Activated T-helper 1 cell treated with anti-CD3 and anti-CD28 coated beads, Interleukin-12 subunit alpha, Interleukin-12 subunit beta, Interleukin-2, Interleukin-4 antibody, amounts not matched to agents 30 ng/mL and 10 ng/mL and 1 ng/mL, durations not matched to agents 14 hours and 24 hours and 36 hours (primary cell): ENCODE results near the gene LTBP1. TPM values are rescaled to one million over a fixed set of nuclear protein-coding genes. Genes with fewer than 3 reads are reported as not detected.

ENCODE experiments used
- DNase-seq: peaks from one replicate; pipeline ENCODE4 v3.0.0; 2021; ENCODE audit warnings: low spot score
- H3K27ac Mint-ChIP-seq: one replicate; pipeline ENCODE4 v1.8.0; 2021; ENCODE audit warnings: mild to moderate bottlenecking, mixed read lengths
- H3K27me3 Mint-ChIP-seq: one replicate; pipeline ENCODE4 v1.8.0; 2022; ENCODE audit warnings: mild to moderate bottlenecking, moderate library complexity, mixed read lengths; ENCODE audit not compliant: insufficient read depth
- H3K36me3 Mint-ChIP-seq: one replicate; pipeline ENCODE4 v1.8.0; 2021; ENCODE audit warnings: low read depth, mixed read lengths
- H3K4me1 Mint-ChIP-seq: one replicate; pipeline ENCODE4 v1.8.0; 2021; ENCODE audit warnings: low read depth, mixed read lengths
- H3K4me3 Mint-ChIP-seq: one replicate; pipeline ENCODE4 v1.8.0; 2021; ENCODE audit warnings: mild to moderate bottlenecking, moderate library complexity, mixed read lengths
- H3K9me3 Mint-ChIP-seq: one replicate; pipeline ENCODE4 v1.8.0; 2021; ENCODE audit warnings: mixed read lengths
- intact Hi-C: fragments of 100-400 bp; cut with micrococcal nuclease; formaldehyde crosslinking; loops from one replicate; pipeline ENCODE4 v1.15.1; 2024
- total RNA-seq: library from RNA; stranded (reverse); gene quantifications from 2 replicates; pipeline ENCODE4 v1.2.3, GENCODE V29; 2022

The LTBP1 gene
- total RNA-seq, 1 donor from 2014 or later, result 0.26 TPM

DNA sequence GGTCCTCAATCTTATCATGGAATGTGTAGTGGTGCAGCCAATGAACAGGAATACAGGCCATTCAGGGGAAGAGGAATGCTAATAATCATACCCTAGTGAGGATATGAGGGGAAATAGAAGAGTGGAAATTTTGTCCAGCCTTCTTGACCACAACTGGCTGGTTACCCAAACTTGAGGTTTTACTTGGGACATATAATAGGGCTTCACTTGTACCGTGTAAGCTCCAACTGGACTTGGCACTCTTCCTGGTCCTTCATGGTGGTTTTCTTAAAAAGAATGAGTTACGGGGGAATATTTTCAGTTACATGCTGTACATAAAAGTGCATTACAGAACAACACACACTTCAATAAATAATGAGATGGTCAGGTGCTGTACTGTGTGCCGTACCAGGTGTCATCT, 294.8 kb downstream of the LTBP1 start:
- no peaks in the 10 kb centered on the region for H3K4me1 Mint-ChIP-seq
- no peak for DNase-seq
- intact Hi-C loops, result no loop called here
- H3K4me3 Mint-ChIP-seq, result no peak overlapping the region
- no peak overlapping the region for H3K27ac Mint-ChIP-seq
- H3K36me3 Mint-ChIP-seq, result no peaks in the 10 kb centered on the region
- H3K27me3 Mint-ChIP-seq, result peaks cover 6% of the 10 kb centered on the region
- no peaks in the 10 kb centered on the region for H3K9me3 Mint-ChIP-seq

DNA sequence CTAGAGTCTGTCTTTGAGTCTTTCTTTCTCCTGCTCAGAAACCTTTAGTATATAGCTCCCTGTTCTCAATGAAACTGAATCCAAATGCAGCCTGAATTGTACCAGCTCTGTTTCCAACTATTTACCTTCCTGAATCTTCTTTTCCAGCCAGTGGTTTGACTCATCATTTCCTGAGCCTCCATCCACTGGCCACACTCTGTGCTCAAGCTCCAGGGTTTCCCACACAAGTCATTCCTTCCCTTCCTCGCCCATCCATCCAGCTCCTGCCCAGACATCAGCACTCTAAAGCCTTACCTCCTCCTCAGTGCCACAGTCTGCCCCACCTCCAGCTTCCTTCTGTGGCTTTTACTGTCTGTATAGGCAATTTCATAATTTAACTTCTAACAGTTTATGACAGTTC, 296.1 kb downstream of the LTBP1 start:
- no peaks in the 10 kb centered on the region for H3K9me3 Mint-ChIP-seq
- H3K4me3 Mint-ChIP-seq, result no peak overlapping the region
- H3K4me1 Mint-ChIP-seq, result no peaks in the 10 kb centered on the region
- intact Hi-C loops, result no loop called here
- peaks cover 7% of the 10 kb centered on the region for H3K27me3 Mint-ChIP-seq
- DNase-seq, result no peak
- H3K36me3 Mint-ChIP-seq, result no peaks in the 10 kb centered on the region
- no peak overlapping the region for H3K27ac Mint-ChIP-seq

DNA sequence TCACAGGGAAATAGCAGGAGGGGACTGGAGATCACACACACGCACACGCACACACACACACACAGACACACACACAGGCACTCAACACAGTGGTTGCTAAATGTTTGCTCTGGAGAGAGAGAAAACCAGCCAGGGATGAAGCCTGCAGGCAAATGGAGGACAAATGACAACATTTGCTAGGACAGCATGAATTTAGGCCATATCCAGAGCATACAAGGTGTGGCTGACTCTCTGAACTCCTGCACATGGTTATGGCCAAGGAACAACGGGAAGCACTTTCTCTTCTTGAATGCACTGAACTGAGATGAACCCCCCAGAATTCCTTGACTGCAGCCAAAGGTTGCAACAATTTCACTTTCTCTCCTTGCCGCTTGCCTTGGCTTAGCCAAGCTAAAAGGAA, 299.7 kb downstream of the LTBP1 start:
- intact Hi-C loops, result no loop called here
- Mint-ChIP-seq H3K27ac (no peak overlapping the region), H3K4me3 (no peak overlapping the region), H3K4me1 (no peaks in the 10 kb centered on the region), H3K9me3 (no peaks in the 10 kb centered on the region), H3K36me3 (no peaks in the 10 kb centered on the region), H3K27me3 (peaks cover 6% of the 10 kb centered on the region)
- no peak for DNase-seq

DNA sequence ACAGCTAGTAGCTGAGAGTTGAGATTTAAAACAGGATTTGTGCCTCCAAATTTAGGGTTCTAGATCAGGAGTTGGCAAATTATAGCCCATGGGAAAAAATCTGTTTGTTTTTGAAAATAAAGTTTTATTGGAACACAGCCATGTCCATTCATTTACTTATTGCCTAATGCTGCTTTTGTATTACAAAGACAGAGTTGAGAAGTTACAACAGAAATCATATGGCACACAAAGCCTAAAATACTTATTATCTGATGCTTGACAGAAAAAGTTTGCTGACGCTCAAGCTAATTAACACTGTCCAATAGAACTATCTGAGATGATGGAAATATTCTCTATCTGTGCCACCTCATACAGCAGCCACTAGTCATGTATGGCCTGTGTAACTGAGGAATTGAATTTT, 300.6 kb downstream of the LTBP1 start:
- Mint-ChIP-seq H3K27me3 (peaks cover 6% of the 10 kb centered on the region), H3K9me3 (no peaks in the 10 kb centered on the region), H3K4me3 (no peak overlapping the region), H3K27ac (no peak overlapping the region), H3K36me3 (no peaks in the 10 kb centered on the region), H3K4me1 (no peaks in the 10 kb centered on the region)
- intact Hi-C loops, result no loop called here
- no peak for DNase-seq

DNA sequence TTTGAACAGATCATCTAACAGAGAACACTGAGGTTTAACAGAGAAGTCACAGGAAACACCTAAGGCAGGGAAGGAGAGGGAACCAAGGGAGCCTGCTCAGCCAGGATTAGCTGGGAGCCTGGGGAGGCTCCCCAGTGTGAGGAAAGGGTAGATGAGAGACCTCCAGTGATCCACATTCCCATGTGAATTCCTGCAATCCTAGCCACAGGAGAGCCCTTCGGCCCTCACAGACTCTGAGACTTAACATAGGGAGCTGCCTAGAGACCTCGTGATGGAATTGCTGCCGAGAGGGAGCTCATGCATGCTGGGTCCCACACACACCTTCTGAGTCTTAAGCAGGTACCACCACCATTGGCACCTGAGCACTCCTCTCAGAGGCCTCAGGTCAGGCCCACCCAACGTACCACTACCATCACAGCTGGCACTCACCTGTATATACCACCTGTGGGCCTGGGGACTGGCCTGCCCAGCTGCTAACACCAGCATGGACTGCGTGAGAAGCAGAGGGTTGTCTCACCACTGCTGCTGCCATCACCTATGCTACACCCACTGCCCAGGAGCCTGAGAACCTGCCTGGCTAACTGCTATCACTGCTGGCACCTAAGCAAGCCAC, 303.8 kb downstream of the LTBP1 start:
- no peaks in the 10 kb centered on the region for H3K9me3 Mint-ChIP-seq
- no peaks in the 10 kb centered on the region for H3K36me3 Mint-ChIP-seq
- no peak overlapping the region for H3K4me3 Mint-ChIP-seq
- no peak overlapping the region for H3K27ac Mint-ChIP-seq
- intact Hi-C loops, result no loop called here
- DNase-seq, result no peak
- no peaks in the 10 kb centered on the region for H3K4me1 Mint-ChIP-seq
- peaks cover 6% of the 10 kb centered on the region for H3K27me3 Mint-ChIP-seq

DNA sequence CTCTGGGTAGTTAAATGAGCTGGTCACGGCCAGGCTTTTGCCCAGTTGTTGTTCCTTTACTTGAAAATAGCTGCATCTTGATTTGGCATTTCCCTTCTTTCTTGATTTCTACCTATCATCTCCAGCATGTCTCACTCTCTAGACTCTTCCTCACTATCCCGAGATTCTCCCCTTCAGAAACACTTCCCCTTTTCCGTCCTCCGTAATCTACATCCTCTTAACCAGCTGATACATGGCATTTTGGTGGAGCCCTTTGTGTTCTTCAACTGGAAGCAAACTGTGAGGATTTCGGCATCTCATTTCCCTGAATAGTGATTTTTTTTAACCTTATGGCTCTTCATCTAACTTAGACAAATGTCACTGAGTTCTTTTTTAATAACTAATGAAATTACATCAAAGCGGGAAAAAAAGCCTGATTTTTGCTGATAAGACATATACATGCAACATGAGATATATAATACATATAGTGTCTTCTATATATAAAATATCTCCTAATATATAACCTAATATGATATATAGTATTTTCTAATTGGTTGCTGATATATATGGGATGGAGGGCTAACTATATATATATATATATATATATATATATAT, 309.5 kb downstream of the LTBP1 start:
- DNase-seq, result no peak
- no peak overlapping the region for H3K4me3 Mint-ChIP-seq
- H3K27me3 Mint-ChIP-seq, result peaks cover 4% of the 10 kb centered on the region
- H3K36me3 Mint-ChIP-seq, result no peaks in the 10 kb centered on the region
- H3K9me3 Mint-ChIP-seq, result peaks cover 3% of the 10 kb centered on the region
- no peak overlapping the region for H3K27ac Mint-ChIP-seq
- H3K4me1 Mint-ChIP-seq, result no peaks in the 10 kb centered on the region
- intact Hi-C loops, result no loop called here

DNA sequence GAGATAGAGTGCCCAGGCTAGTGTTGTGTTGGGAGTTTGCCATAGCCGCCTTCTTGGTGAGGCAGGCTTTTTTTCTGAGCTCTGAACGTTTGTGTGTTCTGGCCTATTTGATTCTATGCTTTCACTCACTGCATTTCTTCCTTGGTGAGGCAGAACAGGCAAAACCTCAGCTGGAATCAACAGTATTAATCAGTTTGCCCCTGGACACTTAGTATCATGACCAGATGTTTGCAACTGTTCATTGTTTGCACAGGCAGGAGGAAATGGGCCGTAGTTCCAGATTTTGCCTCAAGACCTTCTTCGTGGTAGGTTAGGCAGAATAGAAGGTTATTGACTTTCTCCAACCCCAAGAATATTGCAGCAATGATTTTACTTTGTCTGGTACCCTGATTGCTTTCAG, 311.6 kb downstream of the LTBP1 start:
- Mint-ChIP-seq H3K4me1 (no peaks in the 10 kb centered on the region), H3K27ac (no peak overlapping the region), H3K9me3 (peaks cover 3% of the 10 kb centered on the region), H3K4me3 (no peak overlapping the region), H3K36me3 (no peaks in the 10 kb centered on the region), H3K27me3 (peaks cover 4% of the 10 kb centered on the region)
- intact Hi-C loops, result no loop called here
- DNase-seq, result no peak

DNA sequence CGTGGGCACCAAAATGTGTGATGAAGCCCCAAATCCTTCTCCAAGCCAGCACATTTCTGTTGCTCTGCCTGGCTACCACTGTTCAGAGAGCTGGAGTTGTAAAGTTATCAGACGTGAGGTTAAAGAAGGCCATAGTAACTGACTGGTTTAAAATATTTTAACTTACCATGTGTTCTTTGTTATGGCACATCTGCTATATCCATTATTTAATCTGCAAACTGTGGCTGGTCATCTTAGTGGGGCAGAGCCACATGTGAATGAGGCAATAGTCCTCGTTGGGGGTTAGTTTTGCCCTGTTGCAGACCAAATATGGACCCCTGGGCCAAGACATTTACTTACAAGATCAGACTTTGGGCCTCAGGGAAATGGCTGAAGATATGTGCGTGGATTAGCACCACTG, 315.3 kb downstream of the LTBP1 start:
- no peak overlapping the region for H3K4me3 Mint-ChIP-seq
- intact Hi-C loops, result no loop called here
- H3K27me3 Mint-ChIP-seq, result peaks cover 4% of the 10 kb centered on the region
- DNase-seq, result no peak
- no peaks in the 10 kb centered on the region for H3K36me3 Mint-ChIP-seq
- no peaks in the 10 kb centered on the region for H3K4me1 Mint-ChIP-seq
- no peak overlapping the region for H3K27ac Mint-ChIP-seq
- peaks cover 1% of the 10 kb centered on the region for H3K9me3 Mint-ChIP-seq

DNA sequence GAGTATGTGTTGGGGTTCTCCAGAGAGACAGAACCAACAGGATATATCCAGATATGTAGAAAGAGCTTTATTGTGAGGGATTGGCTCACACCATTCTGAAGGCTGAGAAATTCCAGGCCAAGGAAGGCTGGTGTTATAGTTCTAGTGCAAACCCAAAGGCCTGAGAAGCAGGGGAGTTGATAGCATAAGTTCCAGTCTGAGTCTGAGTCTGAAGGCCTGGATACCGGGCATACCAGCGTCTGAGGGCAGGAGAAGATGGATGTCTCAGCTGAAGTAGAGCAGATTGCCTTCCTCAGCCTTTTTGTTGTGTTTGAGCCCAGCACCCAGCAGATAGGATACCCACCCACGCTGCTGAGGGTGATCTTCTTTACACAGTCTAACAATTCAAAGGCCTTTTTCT, 318.0 kb downstream of the LTBP1 start:
- intact Hi-C loops, result loop anchor here (5.0 kb wide), 1 partner anchor 108 kb away; no protein-coding TSS in a partner anchor
- Mint-ChIP-seq H3K27ac (no peak overlapping the region), H3K4me1 (no peaks in the 10 kb centered on the region), H3K27me3 (peaks cover 4% of the 10 kb centered on the region), H3K4me3 (no peak overlapping the region), H3K9me3 (peaks cover 6% of the 10 kb centered on the region), H3K36me3 (no peaks in the 10 kb centered on the region)
- DNase-seq, result no peak

DNA sequence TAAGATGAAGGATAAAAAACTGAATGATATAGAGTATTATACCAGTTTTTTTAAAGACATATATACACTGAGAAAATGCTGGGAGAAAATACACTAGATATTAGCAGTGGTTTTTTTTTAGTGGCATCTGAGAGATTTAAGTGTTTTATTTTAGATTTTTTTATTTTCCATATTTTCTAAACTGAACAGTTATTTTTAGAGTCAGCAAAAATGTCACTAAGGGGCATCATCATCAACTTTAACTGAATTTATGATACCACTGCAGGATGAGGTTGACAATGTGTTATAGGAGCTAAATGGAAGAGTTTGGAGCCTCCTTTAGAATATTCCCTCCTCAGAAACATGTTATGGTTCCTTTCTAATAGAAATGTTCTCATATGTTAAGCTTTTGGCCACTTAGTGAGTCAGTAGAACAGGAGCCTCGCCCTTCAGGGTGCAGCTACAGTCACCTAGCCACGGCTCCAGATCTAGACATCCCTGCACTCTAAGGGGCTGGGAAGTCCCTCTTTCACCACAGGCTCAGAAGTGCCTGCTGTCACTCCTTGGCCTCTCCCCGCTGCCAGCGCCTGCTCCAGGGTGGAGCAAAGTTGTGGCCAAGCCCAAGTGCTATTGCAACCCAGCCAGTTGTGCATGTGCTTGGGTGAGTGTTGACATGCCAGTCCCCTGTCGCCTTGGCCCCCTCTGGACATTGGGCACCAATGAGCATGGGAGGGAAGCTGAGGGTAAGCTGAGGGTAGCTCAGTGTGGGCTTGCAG, 319.0 kb downstream of the LTBP1 start:
- Mint-ChIP-seq H3K27me3 (peaks cover 4% of the 10 kb centered on the region), H3K4me1 (no peaks in the 10 kb centered on the region), H3K36me3 (no peaks in the 10 kb centered on the region), H3K27ac (no peak overlapping the region), H3K4me3 (no peak overlapping the region), H3K9me3 (peaks cover 6% of the 10 kb centered on the region)
- intact Hi-C loops, result loop anchor here (5.0 kb wide), 1 partner anchor 107 kb away; no protein-coding TSS in a partner anchor
- no peak for DNase-seq

DNA sequence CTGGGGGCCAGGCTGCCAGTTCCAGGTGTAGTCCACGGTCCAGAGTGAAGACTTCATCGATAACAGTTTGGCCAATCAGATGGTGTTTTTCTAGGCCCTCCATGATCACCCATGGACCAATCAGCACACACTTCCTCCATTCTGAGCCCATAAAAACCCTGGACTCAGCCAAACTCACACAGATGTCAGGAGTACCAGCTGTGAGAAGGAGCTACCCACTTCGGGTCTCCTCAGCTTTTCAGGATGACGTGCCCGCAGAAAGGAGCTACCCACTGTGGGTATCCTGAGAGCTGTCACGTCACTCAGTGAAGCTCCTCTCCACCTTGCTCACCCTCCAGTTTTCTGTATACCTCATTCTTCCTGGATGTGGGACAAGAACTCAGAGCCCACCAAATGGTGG, 319.7 kb downstream of the LTBP1 start:
- Mint-ChIP-seq H3K4me3 (no peak overlapping the region), H3K27me3 (peaks cover 4% of the 10 kb centered on the region), H3K36me3 (no peaks in the 10 kb centered on the region), H3K9me3 (peaks cover 6% of the 10 kb centered on the region), H3K4me1 (no peaks in the 10 kb centered on the region), H3K27ac (no peak overlapping the region)
- intact Hi-C loops, result loop anchor here (5.0 kb wide), 1 partner anchor 106 kb away; no protein-coding TSS in a partner anchor
- DNase-seq, result no peak

DNA sequence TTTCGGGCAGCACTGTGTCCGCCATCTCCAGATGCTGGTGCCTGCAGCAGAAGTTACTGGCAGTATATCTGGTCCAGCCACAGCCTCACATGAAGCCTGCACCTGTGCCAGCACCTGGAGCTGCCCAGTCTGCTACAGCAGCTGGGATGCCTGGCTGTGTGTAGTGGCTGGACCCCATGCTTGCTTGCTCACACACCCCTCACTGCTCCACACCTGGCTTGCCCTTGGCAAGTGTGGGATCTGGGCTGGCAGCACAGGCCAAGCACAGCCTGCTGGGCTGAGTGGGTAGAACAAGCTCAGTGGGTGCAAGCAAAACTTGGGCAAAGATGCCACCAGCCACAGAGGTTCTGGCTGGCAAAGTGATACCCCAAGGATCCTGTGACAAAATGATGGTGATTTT, 320.3 kb downstream of the LTBP1 start:
- no peaks in the 10 kb centered on the region for H3K36me3 Mint-ChIP-seq
- DNase-seq, result no peak
- H3K9me3 Mint-ChIP-seq, result peaks cover 6% of the 10 kb centered on the region
- H3K4me1 Mint-ChIP-seq, result peaks cover 4% of the 10 kb centered on the region
- intact Hi-C loops, result loop anchor here (5.0 kb wide), 1 partner anchor 105 kb away; no protein-coding TSS in a partner anchor
- peaks cover 4% of the 10 kb centered on the region for H3K27me3 Mint-ChIP-seq
- H3K4me3 Mint-ChIP-seq, result no peak overlapping the region
- H3K27ac Mint-ChIP-seq, result no peak overlapping the region

DNA sequence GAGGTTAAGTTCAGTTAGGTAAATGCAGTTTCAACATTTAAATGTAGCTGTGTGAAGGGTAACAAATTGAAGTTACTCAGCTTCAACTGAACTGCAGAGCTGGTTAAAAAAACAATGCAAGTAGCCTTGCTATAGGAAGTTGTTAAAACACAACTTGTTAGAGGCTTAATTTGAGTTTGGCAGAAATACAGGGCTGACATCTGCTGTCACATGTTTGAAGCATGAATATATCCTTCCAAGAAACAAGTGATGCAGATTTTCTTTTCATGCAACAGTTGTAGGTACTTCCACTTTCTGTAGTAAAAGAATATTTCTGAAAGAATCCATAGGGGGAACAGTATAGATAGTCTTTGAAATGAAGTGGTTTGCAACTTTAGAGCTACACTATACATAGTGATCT, 321.0 kb downstream of the LTBP1 start:
- no peaks in the 10 kb centered on the region for H3K36me3 Mint-ChIP-seq
- H3K27ac Mint-ChIP-seq, result no peak overlapping the region
- no peak for DNase-seq
- intact Hi-C loops, result loop anchor here (5.0 kb wide), 1 partner anchor 105 kb away; no protein-coding TSS in a partner anchor
- H3K27me3 Mint-ChIP-seq, result peaks cover 5% of the 10 kb centered on the region
- peaks cover 8% of the 10 kb centered on the region for H3K4me1 Mint-ChIP-seq
- no peak overlapping the region for H3K4me3 Mint-ChIP-seq
- H3K9me3 Mint-ChIP-seq, result peaks cover 6% of the 10 kb centered on the region
